Keratinocyte (primary cell): Measurements from ENCODE around the gene PAN3. TPM values are rescaled to one million over a fixed set of nuclear protein-coding genes. Genes with fewer than 3 reads are reported as not detected.

Experiments used
- DNase-seq: peaks from one replicate; pipeline ENCODE4 v3.0.0-alpha.2; 2011; ENCODE audit warnings: low read depth, missing footprints, low spot score
- FAIRE-seq: peaks from 2 replicates; lab custom pipeline; 2011; peaks lifted over from hg19 to GRCh38; lab: Jason Lieb, UNC
- H2AFZ ChIP-seq: 2 replicates; pipeline ENCODE4 v1.6.0; 2012; ENCODE audit warnings: low read length, control low read depth, inconsistent platforms; ENCODE audit not compliant: control insufficient read depth
- H3K27ac ChIP-seq: 2 replicates; pipeline ENCODE4 v1.5.1; 2011; ENCODE audit warnings: low read length; ENCODE audit not compliant: control insufficient read depth, insufficient read depth
- H3K27me3 ChIP-seq: 3 replicates; pipeline ENCODE4 v1.6.0; 2011; ENCODE audit warnings: low read length; ENCODE audit not compliant: control insufficient read depth, insufficient read depth; ENCODE audit errors: extremely low read depth
- H3K36me3 ChIP-seq, 2 experiments: 2 replicates in 1 of 2; 3 replicates in 1 of 2; pipeline ENCODE4 v1.5.1; 2011; ENCODE audit warnings: low read length in 2 of 2, mild to moderate bottlenecking in 1 of 2; ENCODE audit not compliant: control insufficient read depth in 2 of 2, insufficient read depth in 2 of 2; ENCODE audit errors: extremely low read depth in 1 of 2
- H3K4me1 ChIP-seq: 3 replicates; pipeline ENCODE4 v1.5.1; 2011; ENCODE audit warnings: low read length; ENCODE audit not compliant: control insufficient read depth, insufficient read depth; ENCODE audit errors: extremely low read depth
- H3K4me2 ChIP-seq: 3 replicates; pipeline ENCODE4 v1.6.0; 2011; ENCODE audit warnings: low read depth, low read length; ENCODE audit not compliant: control insufficient read depth, insufficient read depth; ENCODE audit errors: extremely low read depth
- H3K4me3 ChIP-seq, 3 experiments: fragments of 200-600 bp in 1 of 3; sonication (generic) in 1 of 3; 2 replicates in 2 of 3; 3 replicates in 1 of 3; pipeline ENCODE4 v1.5.1; 2011 to 2016; ENCODE audit warnings: low read length in 3 of 3, mild to moderate bottlenecking in 3 of 3, control low read depth in 2 of 3, inconsistent platforms in 1 of 3, low read depth in 1 of 3, mixed read lengths in 1 of 3, mixed run types in 1 of 3, moderate library complexity in 1 of 3; ENCODE audit not compliant: control insufficient read depth in 2 of 3, insufficient read depth in 2 of 3; ENCODE audit errors: extremely low read depth in 1 of 3
- H3K79me2 ChIP-seq: 2 replicates; pipeline ENCODE4 v1.6.0; 2012; ENCODE audit warnings: low read length; ENCODE audit not compliant: control insufficient read depth, insufficient read depth
- H3K9ac ChIP-seq: 3 replicates; pipeline ENCODE4 v1.6.0; 2011; ENCODE audit warnings: low read length; ENCODE audit not compliant: control insufficient read depth, insufficient read depth; ENCODE audit errors: extremely low read depth
- H3K9me1 ChIP-seq: 3 replicates; pipeline ENCODE4 v1.6.0; 2011; ENCODE audit warnings: low read length; ENCODE audit not compliant: control insufficient read depth, insufficient read depth; ENCODE audit errors: extremely low read depth
- H3K9me3 ChIP-seq: 2 replicates; pipeline ENCODE4 v1.5.1; 2012; ENCODE audit warnings: low read depth, low read length; ENCODE audit not compliant: control insufficient read depth
- H4K20me1 ChIP-seq: 3 replicates; pipeline ENCODE4 v1.6.0; 2011; ENCODE audit warnings: low read length; ENCODE audit not compliant: control insufficient read depth, insufficient read depth; ENCODE audit errors: extremely low read depth
- CTCF ChIP-seq, 3 experiments: IDR thresholded peaks in 1 of 3; conservative IDR thresholded peaks in 1 of 3; optimal IDR thresholded peaks in 1 of 3; 2 replicates in 2 of 3; 3 replicates in 1 of 3; pipeline versions ENCODE3 to v1.5.1; 2011; ENCODE audit warnings: low read length in 3 of 3, mild to moderate bottlenecking in 3 of 3, moderate library complexity in 2 of 3, control low read depth in 1 of 3, inconsistent platforms in 1 of 3; ENCODE audit not compliant: insufficient read depth in 2 of 3; ENCODE audit errors: extremely low read depth in 1 of 3
- EZH2 ChIP-seq: IDR thresholded peaks from one replicate; pipeline ENCODE4 v1.6.1; 2012; ENCODE audit warnings: inconsistent platforms, mild to moderate bottlenecking, low read length, moderate library complexity
- dilution Hi-C: fragments of 300-500 bp; cut with MboI; formaldehyde crosslinking; loops from one replicate; pipeline ENCODE4 v1.7.0; 2020; ENCODE audit warnings: low sequenced_read_pairs; ENCODE audit not compliant: extremely low pct_ligation_motif_present
- polyA plus RNA-seq, 5 experiments: library from polyadenylated mRNA; depleted of rRNA in 3 of 5; stranded (reverse) in 3 of 5; stranded (forward) in 1 of 5; unstranded in 1 of 5; fragments of >200 nt; gene quantifications; 1 replicate in 1 of 5; 2 replicates in 3 of 5; 3 replicates in 1 of 5; pipeline versions ENCODE4 v1.2.1 to v1.2.3, GENCODE V29; 2011 to 2012; ENCODE audit warnings: missing spikeins in 2 of 5, low read depth in 1 of 5, low replicate concordance in 1 of 5

Gene PAN3
- polyA plus RNA-seq, 1 donor (not counting 4 experiments of a cell fraction or from before 2014, with no cell fraction given) = 16.8 TPM

DNA sequence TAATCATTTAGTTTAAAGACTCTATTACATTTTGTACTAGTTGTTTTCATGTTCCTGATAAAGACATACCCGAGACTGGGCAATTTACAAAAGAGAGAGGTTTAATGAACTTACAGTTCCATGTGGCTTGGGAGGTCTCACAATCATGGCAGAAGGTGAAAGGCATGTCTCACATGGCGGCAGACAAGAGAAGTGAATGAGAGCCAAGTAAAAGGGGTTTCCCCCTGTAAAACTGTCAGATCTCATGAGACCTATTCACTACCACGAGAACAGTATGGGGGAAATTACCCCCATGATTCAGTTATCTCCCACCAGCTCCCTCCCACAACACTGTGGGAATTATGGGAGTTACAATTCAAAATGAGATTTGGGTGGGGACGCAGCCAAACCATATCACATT, 129.2 kb downstream of the PAN3 start:
- Histone ChIP-seq H2AFZ (no peak overlapping the region), H3K4me1 (no peaks in the 10 kb centered on the region), H3K4me3 (no peak overlapping the region), H3K9me1 (no peaks in the 10 kb centered on the region), H3K79me2 (no peaks in the 10 kb centered on the region), H3K27ac (no peak overlapping the region), H3K36me3 (peaks cover 1 to 3% of the 10 kb centered on the region in 2 experiments), H4K20me1 (no peaks in the 10 kb centered on the region), H3K9ac (no peak overlapping the region), H3K27me3 (no peaks in the 10 kb centered on the region), H3K4me2 (no peak overlapping the region), H3K9me3 (no peaks in the 10 kb centered on the region)
- dilution Hi-C loops = no loop called here
- no peak for FAIRE-seq
- TF ChIP-seq EZH2 = no peak
- TF ChIP-seq CTCF (optimal IDR thresholded peaks at IDR 0.05 in 1 of 3, IDR thresholded peaks at IDR 0.05 in 1 of 3, conservative IDR thresholded peaks at IDR 0.05 in 1 of 3; ENCODE audit: extremely low read depth in 1 of 3, insufficient read depth in 2 of 3, low read length in 3 of 3) = no peak
- DNase-seq = no peak

DNA sequence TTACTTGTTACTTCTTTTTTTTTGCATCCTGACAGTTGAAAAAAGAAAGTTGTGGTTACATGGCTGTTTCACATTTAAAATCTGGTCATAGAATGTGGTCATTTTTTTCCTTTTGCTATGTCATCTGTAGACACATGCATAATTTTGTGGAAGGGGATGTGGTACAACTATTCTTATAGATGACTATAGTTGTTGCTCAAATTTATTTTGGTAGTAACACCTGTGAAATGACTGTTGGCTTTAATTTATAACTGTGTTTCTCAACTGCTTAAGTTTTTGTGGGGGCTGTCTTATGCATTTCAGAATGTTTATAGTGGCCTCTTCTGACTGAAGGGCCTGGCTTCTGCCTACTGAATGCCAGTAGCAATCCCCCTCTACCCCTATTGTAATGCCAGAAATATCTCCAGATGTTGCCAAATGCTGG, 130.5 kb downstream of the PAN3 start:
- Histone ChIP-seq H3K9me3 (no peaks in the 10 kb centered on the region), H3K27me3 (no peaks in the 10 kb centered on the region), H3K4me1 (no peaks in the 10 kb centered on the region), H3K9me1 (no peaks in the 10 kb centered on the region), H4K20me1 (no peaks in the 10 kb centered on the region), H3K4me3 (no peak overlapping the region), H3K27ac (no peak overlapping the region), H3K79me2 (no peaks in the 10 kb centered on the region), H3K4me2 (no peak overlapping the region), H2AFZ (no peak overlapping the region), H3K9ac (no peak overlapping the region), H3K36me3 (peaks cover 2 to 3% of the 10 kb centered on the region in 2 experiments)
- dilution Hi-C loops = no loop called here
- DNase-seq (no peak), FAIRE-seq (no peak)
- TF ChIP-seq EZH2 (no peak), CTCF (optimal IDR thresholded peaks at IDR 0.05 in 1 of 3, IDR thresholded peaks at IDR 0.05 in 1 of 3, conservative IDR thresholded peaks at IDR 0.05 in 1 of 3; ENCODE audit: extremely low read depth in 1 of 3, insufficient read depth in 2 of 3, low read length in 3 of 3) (no peak)
